NCI-H2029 treated with DMSO at 0.1 percent for 48 hours (cell line): ENCODE measurements around the gene SERPINH1.
A peak's percentile ranks its signal among the peaks of the same experiment; 100 is the strongest.

Experiments
- DNase-seq: peaks from one replicate; lab custom pipeline; 2025; lab: John Stamatoyannopoulos, UW

SERPINH1 gene

GRCh38 chr11:75532200-75533048, 29.6 kb upstream of the SERPINH1 start:
- DNase-seq = peak; percentile 29

GRCh38 chr11:75533896-75534258, 28.2 kb upstream of the SERPINH1 start:
- DNase-seq = no peak

- DNase-seq = no peak
Observed at GRCh38 chr11:75534259-75535069, 27.6 kb upstream of the SERPINH1 start.

- no peak for DNase-seq
Observed at GRCh38 chr11:75535071-75535470, 27.0 kb upstream of the SERPINH1 start.

- no peak for DNase-seq
Observed at GRCh38 chr11:75536786-75537641, 25.0 kb upstream of the SERPINH1 start.

- no peak for DNase-seq
Observed at GRCh38 chr11:75537740-75538139, 24.3 kb upstream of the SERPINH1 start.

GRCh38 chr11:75538150-75538942, 23.7 kb upstream of the SERPINH1 start:
- no peak for DNase-seq

GRCh38 chr11:75539459-75540334, 22.4 kb upstream of the SERPINH1 start:
- DNase-seq = no peak

GRCh38 chr11:75541193-75542087, 20.6 kb upstream of the SERPINH1 start:
- DNase-seq = no peak

- no peak for DNase-seq
Observed at GRCh38 chr11:75542088-75542438, 20.0 kb upstream of the SERPINH1 start.

- no peak for DNase-seq
Observed at GRCh38 chr11:75543806-75544205, 18.2 kb upstream of the SERPINH1 start.

GRCh38 chr11:75547177-75547576, 14.9 kb upstream of the SERPINH1 start:
- DNase-seq = no peak

GRCh38 chr11:75547617-75548058, 14.4 kb upstream of the SERPINH1 start:
- peak; percentile 52 for DNase-seq

- DNase-seq = no peak
Observed at GRCh38 chr11:75548595-75549272, 13.3 kb upstream of the SERPINH1 start.

- DNase-seq = no peak
Observed at GRCh38 chr11:75549370-75549958, 12.6 kb upstream of the SERPINH1 start.

GRCh38 chr11:75553182-75553581, 8.9 kb upstream of the SERPINH1 start:
- no peak for DNase-seq

- no peak for DNase-seq
Observed at GRCh38 chr11:75553889-75554257, 8.2 kb upstream of the SERPINH1 start.

GRCh38 chr11:75554258-75555022, 7.6 kb upstream of the SERPINH1 start:
- DNase-seq = peak; percentile 87
